Endothelial cell (in vitro differentiated cells): ENCODE results near the gene NUPR1. TPM values are rescaled to one million over a fixed set of nuclear protein-coding genes. Genes with fewer than 3 reads are reported as not detected.

Source experiments
- DNase-seq: peaks from one replicate; pipeline ENCODE4 v3.0.0; 2021; ENCODE audit warnings: low spot score
- H3K27ac Mint-ChIP-seq: one replicate; pipeline ENCODE4 v1.8.0; 2021; ENCODE audit warnings: mixed read lengths, inconsistent platforms; ENCODE audit not compliant: unreplicated experiment
- H3K27me3 Mint-ChIP-seq: one replicate; pipeline ENCODE4 v1.8.0; 2021; ENCODE audit warnings: mild to moderate bottlenecking, moderate library complexity, mixed read lengths, inconsistent platforms; ENCODE audit not compliant: unreplicated experiment
- H3K36me3 Mint-ChIP-seq: one replicate; pipeline ENCODE4 v1.8.0; 2021; ENCODE audit warnings: mild to moderate bottlenecking, low read depth, mixed read lengths, inconsistent platforms; ENCODE audit not compliant: unreplicated experiment
- H3K4me1 Mint-ChIP-seq: one replicate; pipeline ENCODE4 v1.8.0; 2021; ENCODE audit warnings: mild to moderate bottlenecking, mixed read lengths, inconsistent platforms; ENCODE audit not compliant: unreplicated experiment
- H3K4me3 Mint-ChIP-seq: one replicate; pipeline ENCODE4 v1.8.0; 2021; ENCODE audit warnings: mild to moderate bottlenecking, mixed read lengths, inconsistent platforms; ENCODE audit not compliant: unreplicated experiment
- H3K9me3 Mint-ChIP-seq: one replicate; pipeline ENCODE4 v1.8.0; 2021; ENCODE audit warnings: mixed read lengths, inconsistent platforms; ENCODE audit not compliant: unreplicated experiment
- total RNA-seq: library from RNA; stranded (reverse); fragmentation: NEBNext Ultra II Directional; extraction: Animal tissue kit (Norgen Biotek cat#: 25700); gene quantifications from one replicate; pipeline ENCODE4 v1.2.1, GENCODE V29; 2021; ENCODE audit not compliant: unreplicated experiment
- TF ChIP-seq, protein P1 (sequence below): fragments of 200-600 bp; sonication (generic); IDR thresholded peaks from one replicate; pipeline ENCODE4 v1.5.0; 2021; ENCODE audit warnings: antibody characterized with exemption; ENCODE audit not compliant: unreplicated experiment

Gene NUPR1
- total RNA-seq, 1 donor from 2014 or later: not detected

DNA sequence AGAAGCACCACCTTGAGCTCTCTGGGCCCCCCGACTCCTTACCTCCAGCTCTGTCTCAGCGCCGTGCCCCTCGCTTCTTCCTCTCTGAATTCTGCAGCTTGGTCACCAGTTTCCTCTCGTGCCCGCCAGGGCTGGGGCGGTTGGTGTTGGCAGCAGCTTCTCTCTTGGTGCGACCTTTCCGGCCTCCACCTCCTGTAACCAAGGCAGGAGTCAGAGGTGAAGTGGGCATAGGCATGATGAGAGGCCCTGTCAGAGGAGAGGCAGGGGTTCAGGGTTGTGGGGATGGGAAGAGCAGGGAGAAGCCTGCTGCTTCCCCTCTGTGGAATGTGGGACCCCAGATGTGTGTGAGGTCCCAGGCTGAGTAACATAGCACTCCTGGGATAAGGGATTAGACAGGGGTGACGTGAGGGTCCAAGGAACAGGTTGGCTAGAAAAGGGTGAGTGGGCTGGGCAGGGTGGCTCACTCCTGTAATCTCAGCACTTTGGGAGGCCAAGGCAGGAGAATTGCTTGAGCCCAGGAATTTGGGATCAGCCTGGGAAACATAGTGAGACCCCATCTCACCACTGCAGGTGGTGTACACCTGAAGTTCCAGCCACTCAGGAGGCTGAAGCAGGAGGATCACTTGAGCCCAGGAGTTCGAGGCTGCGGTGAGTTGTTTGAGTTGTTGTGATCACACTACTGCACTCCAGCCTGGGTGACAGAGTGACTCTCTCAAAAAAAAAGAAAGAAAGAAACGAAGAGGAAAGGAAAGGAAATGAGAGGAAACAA lies 626 bp downstream of the NUPR1 start:
- Mint-ChIP-seq H3K4me1 (no peaks in the 10 kb centered on the region), H3K9me3 (no peaks in the 10 kb centered on the region), H3K27ac (no peak overlapping the region), H3K36me3 (no peaks in the 10 kb centered on the region), H3K27me3 (no peaks in the 10 kb centered on the region), H3K4me3 (no peak overlapping the region)
- TF ChIP-seq, protein P1, sequence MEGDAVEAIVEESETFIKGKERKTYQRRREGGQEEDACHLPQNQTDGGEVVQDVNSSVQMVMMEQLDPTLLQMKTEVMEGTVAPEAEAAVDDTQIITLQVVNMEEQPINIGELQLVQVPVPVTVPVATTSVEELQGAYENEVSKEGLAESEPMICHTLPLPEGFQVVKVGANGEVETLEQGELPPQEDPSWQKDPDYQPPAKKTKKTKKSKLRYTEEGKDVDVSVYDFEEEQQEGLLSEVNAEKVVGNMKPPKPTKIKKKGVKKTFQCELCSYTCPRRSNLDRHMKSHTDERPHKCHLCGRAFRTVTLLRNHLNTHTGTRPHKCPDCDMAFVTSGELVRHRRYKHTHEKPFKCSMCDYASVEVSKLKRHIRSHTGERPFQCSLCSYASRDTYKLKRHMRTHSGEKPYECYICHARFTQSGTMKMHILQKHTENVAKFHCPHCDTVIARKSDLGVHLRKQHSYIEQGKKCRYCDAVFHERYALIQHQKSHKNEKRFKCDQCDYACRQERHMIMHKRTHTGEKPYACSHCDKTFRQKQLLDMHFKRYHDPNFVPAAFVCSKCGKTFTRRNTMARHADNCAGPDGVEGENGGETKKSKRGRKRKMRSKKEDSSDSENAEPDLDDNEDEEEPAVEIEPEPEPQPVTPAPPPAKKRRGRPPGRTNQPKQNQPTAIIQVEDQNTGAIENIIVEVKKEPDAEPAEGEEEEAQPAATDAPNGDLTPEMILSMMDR: no peak
- DNase-seq: no peak

DNA sequence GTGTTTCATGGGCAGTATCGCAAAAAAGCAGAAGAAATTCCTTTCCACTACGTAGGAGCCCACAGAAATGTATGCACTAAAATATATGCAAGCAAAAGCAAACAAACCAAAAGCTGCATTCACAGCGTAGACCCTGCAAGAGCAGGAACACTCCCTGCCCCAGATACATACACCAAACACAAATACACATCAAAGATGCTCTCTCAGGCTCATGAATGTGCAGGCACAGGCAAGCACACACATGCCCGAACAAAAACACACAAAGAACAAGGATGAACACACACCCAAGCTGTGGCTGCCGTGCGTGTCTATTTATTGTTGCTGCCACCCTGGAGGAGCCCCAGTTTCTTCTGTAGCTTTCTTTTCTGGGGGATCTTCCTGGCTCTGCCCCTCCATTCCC lies 1.7 kb downstream of the NUPR1 start:
- H3K4me1 Mint-ChIP-seq: no peaks in the 10 kb centered on the region
- no peak overlapping the region for H3K4me3 Mint-ChIP-seq
- no peak overlapping the region for H3K27ac Mint-ChIP-seq
- H3K9me3 Mint-ChIP-seq: no peaks in the 10 kb centered on the region
- TF ChIP-seq, protein P1: no peak
- no peaks in the 10 kb centered on the region for H3K36me3 Mint-ChIP-seq
- no peak for DNase-seq
- H3K27me3 Mint-ChIP-seq: peaks cover under 1% of the 10 kb centered on the region

DNA sequence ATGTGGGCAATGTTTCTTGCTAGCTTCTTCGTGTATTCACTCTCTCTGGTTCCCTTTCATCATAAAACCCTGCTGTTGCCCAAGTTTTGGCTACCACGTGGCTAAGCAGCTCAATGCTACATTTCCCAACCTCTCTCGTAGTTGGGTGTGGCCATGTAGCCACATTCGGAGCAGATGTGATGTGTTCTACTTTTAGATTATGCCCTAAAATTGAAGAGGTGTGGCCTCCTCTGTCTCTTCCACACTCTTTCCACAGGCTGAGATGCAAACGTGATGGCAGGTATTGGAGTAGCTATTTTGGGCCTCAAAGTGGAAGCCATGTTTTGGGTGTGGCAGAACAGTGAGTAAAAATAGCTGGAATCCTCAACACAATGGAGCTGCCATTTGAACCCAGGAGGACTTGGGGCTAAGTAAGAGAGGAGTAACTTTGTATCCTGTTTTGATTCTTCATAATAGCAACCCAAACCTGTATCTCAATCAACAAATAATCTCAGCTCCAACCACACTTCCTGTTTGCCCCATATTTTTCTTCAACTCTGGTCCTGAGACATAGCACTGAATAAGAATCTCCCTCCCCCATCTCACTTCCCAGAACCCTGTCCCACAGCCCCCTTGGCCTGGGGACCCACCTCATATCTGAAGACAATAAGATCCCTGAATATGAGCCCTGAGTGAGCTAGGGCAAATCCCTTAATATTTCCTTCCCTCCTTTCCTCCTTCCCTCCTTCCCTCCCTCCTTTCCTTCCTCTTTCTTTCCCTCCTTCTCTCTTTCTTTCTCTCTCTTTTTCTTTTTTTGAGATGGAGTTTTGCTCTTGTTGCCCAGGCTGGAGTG lies 4.0 kb downstream of the NUPR1 start:
- Mint-ChIP-seq H3K9me3 (no peaks in the 10 kb centered on the region), H3K27ac (no peak overlapping the region), H3K4me3 (no peak overlapping the region), H3K36me3 (no peaks in the 10 kb centered on the region), H3K4me1 (no peaks in the 10 kb centered on the region), H3K27me3 (peaks cover 3% of the 10 kb centered on the region)
- no peak for DNase-seq
- TF ChIP-seq, protein P1: no peak

DNA sequence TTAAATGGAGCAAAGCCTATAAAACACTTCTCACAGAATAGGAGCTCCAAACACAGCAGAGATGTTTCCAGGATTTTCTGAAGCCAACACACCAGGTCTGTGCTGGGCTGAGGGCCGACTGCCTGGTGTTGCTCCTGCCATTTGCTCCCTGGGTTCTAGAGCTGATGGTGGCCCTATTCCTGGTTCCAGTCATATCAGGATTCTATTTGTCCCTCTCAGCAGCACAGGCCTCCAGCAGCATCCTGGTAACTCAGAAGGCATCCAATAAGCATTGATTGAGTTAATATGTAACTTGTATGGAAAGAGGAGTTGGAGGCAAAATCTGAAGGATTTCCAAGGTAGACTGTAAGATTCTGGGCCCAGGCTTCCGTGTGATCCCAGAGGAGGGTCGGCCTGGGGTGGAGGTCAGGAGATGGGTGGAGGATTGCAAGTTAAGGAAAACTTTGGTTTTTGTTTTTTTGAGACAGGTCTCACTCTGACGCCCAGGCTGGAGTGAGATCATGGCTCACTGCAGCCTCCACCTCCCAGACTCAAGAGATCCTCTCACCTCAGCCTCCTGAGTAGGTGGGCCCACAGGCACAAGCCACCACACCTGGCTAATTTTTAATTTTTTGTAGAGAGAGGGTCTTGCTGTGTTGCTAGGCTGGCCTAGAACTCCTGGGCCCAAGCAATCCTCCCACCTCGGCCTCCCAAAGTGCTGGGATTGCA lies 5.7 kb downstream of the NUPR1 start:
- no peaks in the 10 kb centered on the region for H3K9me3 Mint-ChIP-seq
- TF ChIP-seq, protein P1: no peak
- no peaks in the 10 kb centered on the region for H3K4me1 Mint-ChIP-seq
- H3K4me3 Mint-ChIP-seq: no peak overlapping the region
- no peaks in the 10 kb centered on the region for H3K36me3 Mint-ChIP-seq
- H3K27me3 Mint-ChIP-seq: peaks cover 3% of the 10 kb centered on the region
- no peak for DNase-seq
- no peak overlapping the region for H3K27ac Mint-ChIP-seq
